Activated CD8-positive, alpha-beta memory T cell treated with anti-CD3 and anti-CD28 coated beads, Interleukin-2, amount 50 U/mL, for 24 hours (primary cell): Measurements from ENCODE around the gene ANKRD13B.
"Not testable (repeated sequence)": the region's sequence is repeated elsewhere in the genome, so short reads cannot be mapped to it uniquely, and the experiment has no call there.

Source experiments
- DNase-seq: peaks from one replicate; pipeline ENCODE4 v3.0.0-alpha.2; 2020; ENCODE audit errors: extremely low read depth

ANKRD13B gene

DNA sequence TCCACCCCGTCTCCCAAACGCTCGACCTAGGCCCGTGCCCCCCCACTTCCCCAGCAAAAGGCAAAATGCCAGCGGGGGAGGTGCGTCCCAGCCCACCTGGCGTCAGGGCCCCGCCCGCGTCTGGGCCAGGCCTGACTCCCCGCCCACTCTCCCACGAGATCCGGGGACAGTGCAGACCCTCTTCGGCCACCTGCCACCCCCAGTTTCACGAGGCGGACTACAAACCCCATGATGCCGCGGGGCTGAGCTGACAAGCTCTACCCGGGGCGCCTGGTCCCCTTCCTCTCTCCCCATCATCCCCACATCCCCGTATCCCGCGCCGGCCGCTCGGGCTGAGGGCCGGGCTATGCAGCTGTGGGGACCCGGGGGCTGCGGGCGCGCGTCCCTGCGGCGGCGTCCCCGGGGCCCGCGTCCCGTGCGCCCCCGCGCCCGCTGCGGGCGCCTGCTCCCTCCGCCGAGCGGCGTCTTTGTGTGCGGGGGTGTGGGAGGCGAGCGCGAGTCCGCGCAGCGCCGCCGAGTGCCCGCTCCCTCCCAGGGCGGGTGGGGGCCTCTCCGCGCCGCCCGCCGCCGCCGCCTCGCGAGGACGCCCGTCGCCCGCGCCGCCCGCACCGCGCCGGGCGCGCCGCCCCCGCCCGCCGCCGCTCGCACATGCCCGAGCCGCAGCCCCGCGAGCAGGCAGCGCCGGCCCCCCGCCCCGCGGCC lies at the start of gene ANKRD13B:
ANKRD13B (plus strand) TSS at position 283 of the 702 bp plus-strand sequence. CDS start 490 bp downstream, outside the sequence.
- no peak for DNase-seq

GRCh38 chr17:29544066-29544465 lies 48.9 kb upstream of the ANKRD13B start:
- no peak for DNase-seq

GRCh38 chr17:29546085-29546484 lies 46.8 kb upstream of the ANKRD13B start:
- no peak for DNase-seq

GRCh38 chr17:29546830-29547229 lies 46.1 kb upstream of the ANKRD13B start:
- no peak for DNase-seq

DNA sequence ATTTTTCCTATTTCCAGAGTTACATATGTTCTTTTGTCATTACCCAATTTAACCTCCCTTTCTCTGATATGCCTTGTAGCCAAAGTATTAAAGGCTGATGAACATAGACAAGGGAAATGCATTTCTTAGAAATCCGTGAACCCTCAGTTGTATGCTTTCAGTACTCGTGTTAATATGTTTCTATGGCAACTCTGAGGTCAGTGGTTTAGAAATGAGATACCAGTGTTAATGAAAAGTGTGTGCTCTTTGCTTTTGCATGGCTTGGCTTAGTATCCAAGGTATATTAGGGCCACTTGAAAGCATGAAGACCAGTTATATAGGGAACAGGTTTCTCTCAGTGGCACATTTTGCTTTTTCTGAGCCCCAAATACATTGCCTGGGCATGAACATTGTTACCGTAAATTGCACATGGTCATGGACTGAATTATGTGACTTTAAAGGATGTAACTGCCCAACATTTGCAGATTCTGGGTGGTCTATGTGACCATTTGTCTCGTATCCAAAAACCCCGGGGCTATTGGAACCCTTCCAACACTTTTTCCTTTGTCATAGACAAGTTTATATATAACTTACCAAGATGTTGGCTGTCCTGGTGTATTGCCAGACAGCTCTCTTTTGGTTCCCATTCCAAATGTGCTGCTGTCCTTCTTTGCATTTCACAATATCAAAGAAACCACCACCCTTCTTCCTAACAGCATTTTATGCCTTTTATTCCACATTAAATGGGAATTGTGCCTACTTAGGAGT lies 43.6 kb upstream of the ANKRD13B start:
- no peak for DNase-seq

- no peak for DNase-seq
Observed at GRCh38 chr17:29555840-29556239, 37.1 kb upstream of the ANKRD13B start.

- no peak for DNase-seq
Observed at GRCh38 chr17:29557085-29557738, 35.7 kb upstream of the ANKRD13B start.

GRCh38 chr17:29557739-29558116 lies 35.2 kb upstream of the ANKRD13B start:
- no peak for DNase-seq

DNA sequence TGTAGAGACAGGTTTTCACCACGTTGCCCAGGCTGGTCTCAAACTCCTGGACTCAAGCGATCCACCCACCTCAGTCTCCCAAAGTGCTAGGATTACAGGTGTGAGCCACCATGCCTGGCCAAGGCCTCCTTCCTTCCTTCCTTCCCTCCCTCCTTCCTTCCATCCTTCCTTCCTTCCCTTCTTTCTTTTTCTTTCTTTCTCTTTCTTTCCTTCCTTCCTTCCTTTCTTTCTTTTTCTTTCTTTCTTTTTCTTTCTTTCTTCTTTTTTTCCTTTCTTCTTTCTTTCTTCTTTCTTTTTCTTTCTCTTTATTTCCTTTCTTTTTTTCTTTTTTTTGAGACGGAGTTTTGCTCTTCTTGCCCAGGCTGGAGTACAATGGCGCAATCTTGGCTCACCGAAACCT lies 34.8 kb upstream of the ANKRD13B start:
- DNase-seq = not testable (repeated sequence)

- no peak for DNase-seq
Observed at GRCh38 chr17:29559640-29560039, 33.3 kb upstream of the ANKRD13B start.

- no peak for DNase-seq
Observed at GRCh38 chr17:29560316-29560715, 32.6 kb upstream of the ANKRD13B start.

DNA sequence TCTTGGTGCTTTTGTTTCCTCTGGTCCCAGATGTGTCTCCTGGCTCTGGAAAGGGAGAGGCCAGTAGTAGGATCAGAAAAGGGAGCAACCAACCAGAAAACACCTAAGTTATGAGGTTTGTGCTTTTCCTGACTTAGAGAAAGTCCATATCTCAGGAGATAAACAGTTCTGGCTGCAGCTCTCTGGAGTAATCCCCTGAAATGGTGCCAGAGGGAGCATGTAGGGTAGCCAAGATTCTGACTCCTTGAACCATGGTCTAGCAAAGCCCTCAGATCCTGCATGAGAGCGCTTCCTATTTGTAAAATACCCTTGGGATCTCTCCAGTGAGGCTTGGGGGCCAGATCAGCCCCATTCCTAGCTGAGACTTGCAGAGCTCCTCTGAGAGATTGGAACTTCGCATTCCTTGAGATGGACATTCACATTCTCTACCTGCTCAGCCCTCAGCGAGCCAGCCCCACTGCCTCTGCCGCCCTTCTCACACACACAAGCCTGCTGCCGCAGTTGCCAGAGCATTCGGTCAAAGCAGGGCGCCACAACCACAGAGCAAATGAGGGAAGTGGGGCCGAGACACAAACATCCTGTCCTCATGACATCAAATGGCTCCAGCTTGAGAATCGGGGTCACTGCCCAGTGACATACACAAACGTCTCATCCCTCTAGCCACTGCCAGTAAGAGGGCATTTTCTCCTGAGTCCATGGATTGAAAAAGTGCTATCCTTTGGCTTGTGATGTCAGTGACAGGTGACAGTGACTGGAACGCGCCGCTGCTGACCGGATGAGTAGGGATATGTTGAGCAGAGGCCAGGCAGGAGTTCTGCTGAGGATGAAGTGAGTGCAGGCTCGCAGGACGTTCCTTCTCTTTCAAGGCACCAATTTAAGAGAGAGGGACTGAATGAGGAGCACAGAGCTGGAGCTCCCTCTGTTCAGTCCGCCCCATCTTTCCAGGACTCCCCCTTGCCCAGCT lies 31.1 kb upstream of the ANKRD13B start:
- no peak for DNase-seq

GRCh38 chr17:29562615-29563014 lies 30.3 kb upstream of the ANKRD13B start:
- no peak for DNase-seq

GRCh38 chr17:29563816-29564215 lies 29.1 kb upstream of the ANKRD13B start:
- no peak for DNase-seq

DNA sequence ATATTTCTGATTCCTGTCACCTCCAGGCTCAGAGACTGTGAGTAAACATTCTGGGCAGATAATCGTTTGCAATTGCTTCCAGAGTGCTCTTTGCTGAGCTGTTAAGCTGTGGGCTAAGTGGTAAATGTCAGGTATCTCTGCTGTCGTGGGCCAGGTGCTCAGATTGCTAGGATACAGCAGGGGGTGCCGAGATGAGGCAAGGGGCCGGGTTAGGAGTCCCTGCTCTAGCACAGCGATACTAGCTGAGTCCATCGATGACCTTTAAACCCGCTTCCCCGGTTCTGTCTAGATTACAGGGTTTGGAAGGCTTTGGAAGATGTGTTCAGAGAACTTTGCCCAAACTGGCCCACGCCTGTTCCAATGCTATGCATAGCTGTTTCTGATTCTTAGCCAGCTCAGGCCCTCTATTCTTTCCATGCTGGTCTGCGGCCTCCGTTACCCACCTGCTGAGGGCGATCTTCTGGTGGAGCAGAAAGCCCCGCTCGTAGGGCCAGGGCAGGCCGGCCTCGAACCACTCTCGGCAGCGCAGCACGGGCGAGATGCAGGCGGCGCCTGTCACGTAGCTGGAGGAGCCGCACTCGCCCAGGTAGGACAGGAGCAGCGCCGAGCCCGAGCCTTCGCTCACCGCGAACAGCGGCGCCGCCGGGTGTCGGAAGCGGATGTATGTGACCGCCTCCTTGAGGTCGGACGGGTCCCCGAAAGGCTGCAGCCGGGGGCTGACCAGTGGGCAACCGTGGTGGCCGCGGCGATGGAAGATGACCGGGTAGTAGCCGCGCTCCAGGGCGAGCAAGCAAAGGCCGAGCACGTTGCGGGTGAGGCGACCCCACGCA lies 27.1 kb upstream of the ANKRD13B start:
- DNase-seq = no peak

DNA sequence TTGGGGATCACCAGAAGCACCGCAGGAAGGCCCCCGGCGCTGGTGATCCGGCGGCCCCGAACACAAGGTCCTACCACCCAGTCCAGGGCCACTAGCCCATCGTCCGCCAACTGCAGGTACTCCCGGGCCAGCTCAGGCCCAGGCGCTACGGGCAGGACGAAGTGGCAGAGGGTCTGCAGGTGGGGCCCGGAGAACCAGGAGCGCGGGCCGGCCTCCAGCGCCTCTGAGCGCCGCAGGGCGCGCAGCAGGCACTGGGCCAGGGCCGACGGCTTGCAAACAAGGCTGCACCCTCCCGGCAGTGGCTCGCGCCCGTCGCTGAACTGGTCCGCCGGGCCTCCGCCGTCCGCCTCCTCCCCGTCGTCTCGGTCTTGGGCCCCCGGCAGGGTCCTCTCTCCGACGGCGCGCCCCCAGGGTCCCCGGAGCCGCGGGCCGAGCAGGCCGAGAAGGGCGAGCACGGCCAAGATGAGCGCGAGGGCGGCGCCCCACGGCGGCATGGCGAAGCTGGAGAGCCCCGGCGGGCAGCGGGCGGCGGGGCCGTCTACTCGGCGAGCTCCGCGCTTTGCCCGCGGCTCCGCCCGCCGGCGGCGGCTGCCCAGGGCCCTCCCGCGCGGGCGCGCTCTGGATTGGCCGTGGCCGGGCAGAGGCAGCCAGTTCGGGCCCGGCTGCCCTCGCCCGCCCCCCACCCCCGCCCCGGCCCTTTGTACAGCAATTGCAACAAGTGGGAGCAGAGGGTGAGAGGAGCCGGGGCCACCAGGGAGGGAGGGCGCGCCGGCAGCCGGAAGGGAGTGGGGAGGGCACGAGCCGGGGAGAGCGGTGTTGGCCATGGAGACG lies 26.2 kb upstream of the ANKRD13B start, which contains the start of gene ABHD15:
ABHD15 (minus strand) TSS at position 565 of the 831 bp plus-strand sequence; CDS start at position 494, 71 bp downstream.
- DNase-seq = no peak

DNA sequence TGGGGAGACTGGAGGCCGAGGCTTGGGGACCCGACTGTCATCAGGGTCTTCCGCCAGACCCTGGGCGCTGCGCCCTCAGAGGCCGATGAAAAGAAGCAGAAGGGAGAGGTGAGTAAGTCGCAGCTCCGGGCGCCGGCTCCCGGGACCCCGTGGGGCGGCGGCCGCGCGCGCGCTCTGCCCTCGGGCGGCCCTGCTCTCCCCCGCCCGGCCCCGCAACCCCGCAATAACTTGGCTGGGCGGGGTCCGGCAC lies 25.7 kb upstream of the ANKRD13B start:
- no peak for DNase-seq

DNA sequence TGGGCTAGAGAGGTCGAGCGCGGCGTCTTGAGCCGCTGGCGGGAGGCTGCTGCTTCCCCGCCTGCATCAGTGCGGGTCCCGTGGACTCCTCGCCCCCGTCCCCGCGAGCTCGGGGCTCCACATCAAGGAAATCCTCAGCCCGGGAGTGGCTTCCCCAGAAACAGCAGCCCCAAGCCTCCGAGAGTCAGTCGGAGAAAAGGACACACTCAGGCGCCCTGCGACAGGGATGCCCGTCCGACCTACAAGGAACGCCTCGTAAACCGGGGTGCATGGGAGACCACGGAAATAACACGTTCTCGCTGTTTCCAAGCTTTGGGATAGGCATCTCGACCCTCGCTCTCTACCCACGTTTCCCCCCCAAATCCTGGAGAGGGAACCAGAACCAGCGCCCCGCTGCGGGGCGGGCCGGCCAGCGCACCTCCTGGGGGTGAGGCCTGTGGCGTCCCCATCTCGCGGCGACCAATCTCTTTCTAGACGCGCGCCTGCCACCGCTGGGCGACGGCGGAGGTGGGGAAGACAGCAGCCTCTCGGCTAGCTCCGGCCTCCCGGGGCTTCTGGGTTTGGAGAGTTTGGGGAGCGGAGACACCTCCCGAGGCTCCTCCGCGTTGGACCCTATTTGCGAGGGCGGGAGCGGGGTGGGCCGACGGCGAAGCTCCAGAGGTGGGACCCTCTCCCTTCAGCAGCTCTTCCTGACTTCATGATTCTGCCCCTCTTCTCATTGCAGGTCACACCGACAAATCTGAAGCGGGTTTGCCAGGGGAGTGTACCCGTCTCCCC lies 25.2 kb upstream of the ANKRD13B start:
- DNase-seq = no peak
